VCaP (cell line): ENCODE data around the gene CNNM1.
A peak's percentile ranks its signal among the peaks of the same experiment; 100 is the strongest.

Experiments
- H3K27ac ChIP-seq: fragments of 450-650 bp; 2 replicates; pipeline ENCODE4 v1.5.1; 2017
- TF ChIP-seq, protein P1 (sequence below): fragments of 450-650 bp; conservative IDR thresholded peaks from 2 replicates; pipeline ENCODE4 v1.5.1; 2017; ENCODE audit warnings: mild to moderate bottlenecking, moderate library complexity

CNNM1 gene

DNA sequence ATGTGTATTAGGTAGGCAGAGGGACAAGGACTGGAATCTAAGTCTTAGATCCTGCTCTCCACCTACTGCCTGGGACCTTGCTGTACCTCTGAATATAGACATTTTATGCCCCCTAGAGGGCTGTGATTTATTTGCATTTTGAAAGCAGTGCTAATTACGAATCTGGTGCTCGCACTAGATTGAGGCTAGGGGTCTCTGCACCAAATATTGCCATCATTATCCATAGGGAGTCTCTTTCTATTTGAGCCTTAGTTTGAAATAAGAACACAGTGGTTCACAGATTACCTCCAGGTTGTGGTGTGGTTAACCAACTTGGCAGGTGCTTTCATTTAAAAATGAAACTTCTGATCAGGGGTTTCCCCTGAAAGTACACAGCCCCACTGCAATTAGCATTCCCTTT lies 41.8 kb downstream of the CNNM1 start:
- TF ChIP-seq, protein P1, sequence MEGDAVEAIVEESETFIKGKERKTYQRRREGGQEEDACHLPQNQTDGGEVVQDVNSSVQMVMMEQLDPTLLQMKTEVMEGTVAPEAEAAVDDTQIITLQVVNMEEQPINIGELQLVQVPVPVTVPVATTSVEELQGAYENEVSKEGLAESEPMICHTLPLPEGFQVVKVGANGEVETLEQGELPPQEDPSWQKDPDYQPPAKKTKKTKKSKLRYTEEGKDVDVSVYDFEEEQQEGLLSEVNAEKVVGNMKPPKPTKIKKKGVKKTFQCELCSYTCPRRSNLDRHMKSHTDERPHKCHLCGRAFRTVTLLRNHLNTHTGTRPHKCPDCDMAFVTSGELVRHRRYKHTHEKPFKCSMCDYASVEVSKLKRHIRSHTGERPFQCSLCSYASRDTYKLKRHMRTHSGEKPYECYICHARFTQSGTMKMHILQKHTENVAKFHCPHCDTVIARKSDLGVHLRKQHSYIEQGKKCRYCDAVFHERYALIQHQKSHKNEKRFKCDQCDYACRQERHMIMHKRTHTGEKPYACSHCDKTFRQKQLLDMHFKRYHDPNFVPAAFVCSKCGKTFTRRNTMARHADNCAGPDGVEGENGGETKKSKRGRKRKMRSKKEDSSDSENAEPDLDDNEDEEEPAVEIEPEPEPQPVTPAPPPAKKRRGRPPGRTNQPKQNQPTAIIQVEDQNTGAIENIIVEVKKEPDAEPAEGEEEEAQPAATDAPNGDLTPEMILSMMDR: peak; percentile 74
- H3K27ac ChIP-seq: no peak overlapping the region

- TF ChIP-seq, protein P1: no peak
Observed at GRCh38 chr10:99372546-99373271, 43.6 kb downstream of the CNNM1 start.

GRCh38 chr10:99374526-99374925 lies 45.4 kb downstream of the CNNM1 start:
- no peak overlapping the region for H3K27ac ChIP-seq
- TF ChIP-seq, protein P1: no peak

More at GRCh38 chr10:99372546-99373271, 43.6 kb downstream of the CNNM1 start:
- no peak overlapping the region for H3K27ac ChIP-seq

GRCh38 chr10:99374972-99375371 lies 45.8 kb downstream of the CNNM1 start:
- H3K27ac ChIP-seq: no peak overlapping the region
- TF ChIP-seq, protein P1: no peak

DNA sequence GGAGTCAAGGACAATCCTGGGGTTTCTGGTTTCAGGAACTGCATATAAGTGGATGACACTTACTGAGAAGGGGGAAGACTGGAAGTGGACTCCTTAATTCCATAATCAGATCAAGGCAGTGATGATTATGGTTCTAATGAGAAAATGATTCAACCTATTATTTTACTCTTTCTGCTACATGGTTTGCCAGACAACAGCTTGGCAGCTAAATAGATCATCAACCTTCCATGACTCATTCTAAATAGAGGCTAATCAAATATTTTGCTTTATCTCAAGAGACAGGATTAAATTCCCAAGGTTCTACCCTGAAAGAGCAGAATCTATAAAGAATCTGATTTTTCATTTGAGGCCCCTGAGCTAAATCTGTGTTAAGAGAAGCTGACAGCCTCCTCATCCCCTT lies 46.3 kb downstream of the CNNM1 start:
- TF ChIP-seq, protein P1: no peak
- H3K27ac ChIP-seq: no peak overlapping the region

DNA sequence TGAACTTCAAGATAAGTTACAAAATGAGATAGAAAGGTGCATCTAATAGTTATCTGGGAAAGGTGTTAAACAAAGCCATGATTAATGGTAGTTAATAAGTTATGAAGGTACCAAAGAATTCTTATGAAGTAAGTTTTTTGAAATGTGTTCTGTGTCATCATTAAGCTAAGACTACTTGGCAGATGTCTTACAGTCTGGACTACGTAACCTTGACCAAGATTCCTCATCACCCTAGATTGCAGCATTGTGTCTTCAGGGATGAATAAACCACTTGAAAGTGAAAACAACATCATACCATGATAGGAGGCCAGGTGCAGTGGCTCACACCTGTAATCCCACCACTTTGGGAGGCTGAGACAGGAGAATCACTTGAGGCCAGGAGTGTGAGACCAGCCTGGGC lies 53.0 kb downstream of the CNNM1 start:
- TF ChIP-seq, protein P1: no peak

GRCh38 chr10:99387071-99387470 lies 57.9 kb downstream of the CNNM1 start:
- H3K27ac ChIP-seq: no peak overlapping the region

More for the DNA sequence above, 53.0 kb downstream of the CNNM1 start:
- H3K27ac ChIP-seq: no peak overlapping the region

More at GRCh38 chr10:99387071-99387470, 57.9 kb downstream of the CNNM1 start:
- TF ChIP-seq, protein P1: no peak
